HCT116 (cell line): Measurements from ENCODE around the gene PI16. TPM values are rescaled to one million over a fixed set of nuclear protein-coding genes. Genes with fewer than 3 reads are reported as not detected.

Source experiments
- ATAC-seq: fragments of 200-7000 bp; cut with Tn5 transposase; 2 replicates; pipeline ENCODE4 v1.9.1; 2020; ENCODE audit warnings: mild to moderate bottlenecking, moderate library complexity
- BruUV-seq: library from RNA; stranded (reverse); fragments of 400-500 nt; replicated peaks from 2 replicates; lab custom pipeline; 2021; lab: Mats Ljungman, UMichigan
- CTCF ChIA-PET: fragments of 300-600 bp; sonication (Branson Sonifier 250); formaldehyde crosslinking; loops from one replicate; lab custom pipeline; 2021; ENCODE audit warnings: antibody characterized with exemption; lab: Charles Lee
- POLR2A ChIA-PET: fragments of 300-600, 350-600 bp; sonication (Branson Sonifier 250); formaldehyde crosslinking; loops from one replicate; lab custom pipeline; 2021; ENCODE audit warnings: antibody characterized with exemption; lab: Charles Lee
- RAD21 ChIA-PET, 2 experiments: fragments of 300-600 bp; sonication (Branson Sonifier 250); formaldehyde crosslinking; loops; one replicate each; lab custom pipeline; 2023; ENCODE audit warnings: low total read pairs in 2 of 2; ENCODE audit not compliant: uncharacterized antibody in 2 of 2, unreplicated experiment in 2 of 2, low non-redundant PET in 1 of 2; lab: Charles Lee
- DNase-seq: peaks from one replicate; pipeline ENCODE4 v3.0.0-alpha.2; 2010; ENCODE audit warnings: low read depth, low spot score
- H2AFZ ChIP-seq: fragments of 200-600 bp; shearing (Covaris generic), sonication (generic); 2 replicates; pipeline ENCODE4 v1.6.1; 2017; ENCODE audit warnings: low read depth, mixed run types, mixed read lengths, antibody characterized with exemption, low read length; ENCODE audit not compliant: poor library complexity, severe bottlenecking
- H3K27ac ChIP-seq: 2 replicates; pipeline ENCODE4 v1.5.1; 2012; ENCODE audit warnings: low read depth, low read length
- H3K27me3 ChIP-seq: fragments of 200-600 bp; sonication (generic); 2 replicates; pipeline ENCODE4 v1.6.1; 2016; ENCODE audit warnings: mixed run types, low read length, mixed read lengths; ENCODE audit not compliant: insufficient read depth
- H3K36me3 ChIP-seq, 2 experiments: fragments of 200-500 bp in 1 of 2; fragments of 200-600 bp in 1 of 2; sonication (Bioruptor generic) in 1 of 2; sonication (generic) in 1 of 2; 2 replicates each; pipeline versions ENCODE4 v1.5.1 to v1.6.1; 2014 to 2016; ENCODE audit warnings: low read length in 2 of 2, inconsistent platforms in 1 of 2, mixed read lengths in 1 of 2, mixed run types in 1 of 2; ENCODE audit not compliant: insufficient read depth in 2 of 2, control insufficient read depth in 1 of 2
- H3K4me1 ChIP-seq, 2 experiments: fragments of 200-600 bp in 1 of 2; sonication (generic) in 1 of 2; 2 replicates each; pipeline versions ENCODE4 v1.5.1 to v1.6.1; 2012 to 2017; ENCODE audit warnings: low read length in 2 of 2, inconsistent platforms in 1 of 2, mild to moderate bottlenecking in 1 of 2, mixed read lengths in 1 of 2, mixed run types in 1 of 2, moderate library complexity in 1 of 2; ENCODE audit not compliant: insufficient read depth in 2 of 2, control insufficient read depth in 1 of 2
- H3K4me2 ChIP-seq: fragments of 200-600 bp; sonication (generic); 2 replicates; pipeline ENCODE4 v1.6.1; 2017; ENCODE audit warnings: mixed run types, low read length, mixed read lengths
- H3K4me3 ChIP-seq, 2 experiments: fragments of 200-600 bp in 1 of 2; sonication (generic) in 1 of 2; replicated peaks in 1 of 2; 2 replicates each; pipeline ENCODE4 v1.5.1; 2011 to 2016; ENCODE audit warnings: low read length in 2 of 2, control low read depth in 1 of 2, low read depth in 1 of 2, mild to moderate bottlenecking in 1 of 2, mixed read lengths in 1 of 2, mixed run types in 1 of 2
- H3K79me2 ChIP-seq: fragments of 200-600 bp; sonication (generic); 2 replicates; pipeline ENCODE4 v1.6.1; 2017; ENCODE audit warnings: mild to moderate bottlenecking, mixed run types, low read length, moderate library complexity, mixed read lengths; ENCODE audit not compliant: insufficient read depth
- H3K9ac ChIP-seq: fragments of 200-600 bp; sonication (generic); 2 replicates; pipeline ENCODE4 v1.6.1; 2016; ENCODE audit warnings: low read length, mixed read lengths
- H3K9me2 ChIP-seq: fragments of 200-600 bp; sonication (generic), shearing (Covaris generic); 2 replicates; pipeline ENCODE4 v1.6.1; 2017; ENCODE audit warnings: mixed run types, mild to moderate bottlenecking, moderate library complexity; ENCODE audit not compliant: insufficient read depth
- H3K9me3 ChIP-seq, 2 experiments: fragments of 200-500 bp in 1 of 2; fragments of 200-600 bp in 1 of 2; sonication (Bioruptor generic) in 1 of 2; sonication (generic) in 1 of 2; 2 replicates each; pipeline ENCODE4 v1.6.1; 2014 to 2017; ENCODE audit warnings: low read length in 2 of 2, mixed read lengths in 2 of 2, inconsistent platforms in 1 of 2, low read depth in 1 of 2, mild to moderate bottlenecking in 1 of 2, mixed run types in 1 of 2, moderate library complexity in 1 of 2; ENCODE audit not compliant: control insufficient read depth in 1 of 2, insufficient read depth in 1 of 2
- H4K20me1 ChIP-seq: fragments of 200-600 bp; sonication (generic), shearing (Covaris generic); 2 replicates; pipeline ENCODE4 v1.6.1; 2017; ENCODE audit warnings: mixed run types, mild to moderate bottlenecking, moderate library complexity; ENCODE audit not compliant: insufficient read depth
- ATF3 ChIP-seq: IDR thresholded peaks from 2 replicates; pipeline ENCODE4 v1.6.1; 2012
- CBX3 ChIP-seq: IDR thresholded peaks from 2 replicates; pipeline ENCODE4 v1.6.1; 2012; ENCODE audit warnings: low read depth
- CEBPB ChIP-seq: IDR thresholded peaks from 2 replicates; pipeline ENCODE4 v1.6.1; 2012; ENCODE audit warnings: low read depth
- EGR1 ChIP-seq: IDR thresholded peaks from 2 replicates; pipeline ENCODE4 v1.6.1; 2012; ENCODE audit warnings: low read depth
- ELF1 ChIP-seq: IDR thresholded peaks from 2 replicates; pipeline ENCODE4 v1.6.1; 2012; ENCODE audit warnings: low read depth, borderline replicate concordance
- EZH2 ChIP-seq: fragments of 200-600 bp; sonication (generic); IDR thresholded peaks from 2 replicates; pipeline ENCODE4 v1.6.1; 2017; ENCODE audit warnings: antibody characterized with exemption, mixed run types
- EZH2phosphoT487 ChIP-seq: fragments of 200-600 bp; IDR thresholded peaks from 2 replicates; pipeline ENCODE4 v1.6.1; 2018; ENCODE audit warnings: antibody characterized with exemption, borderline replicate concordance
- FOSL1 ChIP-seq: IDR thresholded peaks from 2 replicates; pipeline ENCODE4 v1.6.1; 2012; ENCODE audit warnings: low read depth
- JUND ChIP-seq: IDR thresholded peaks from 2 replicates; pipeline ENCODE4 v1.6.1; 2012
- POLR2AphosphoS5 ChIP-seq: IDR thresholded peaks from 2 replicates; pipeline ENCODE4 v1.6.1; 2011; ENCODE audit warnings: mild to moderate bottlenecking, low read depth, low read length, moderate library complexity
- RAD21 ChIP-seq: IDR thresholded peaks from 2 replicates; pipeline ENCODE4 v1.6.1; 2012; ENCODE audit warnings: low read depth, mild to moderate bottlenecking
- SIN3A ChIP-seq: IDR thresholded peaks from 2 replicates; pipeline ENCODE4 v1.6.1; 2012; ENCODE audit warnings: low read depth
- SRF ChIP-seq: IDR thresholded peaks from 2 replicates; pipeline ENCODE4 v1.6.1; 2012; ENCODE audit warnings: low read depth
- TCF7L2 ChIP-seq: IDR thresholded peaks from 2 replicates; pipeline ENCODE4 v1.7.0; 2011; ENCODE audit warnings: borderline replicate concordance, inconsistent platforms; ENCODE audit not compliant: insufficient read depth, insufficient read length; ENCODE audit errors: extremely low read depth
- YY1 ChIP-seq: IDR thresholded peaks from 2 replicates; pipeline ENCODE4 v1.6.1; 2011; ENCODE audit warnings: low read length, low read depth, moderate library complexity, mild to moderate bottlenecking; ENCODE audit not compliant: insufficient replicate concordance; ENCODE audit errors: extremely low read depth
- ZFX ChIP-seq: fragments of 450-650 bp; IDR thresholded peaks from 2 replicates; pipeline ENCODE4 v1.6.1; 2017
- ZNF274 ChIP-seq: fragments of 200-500 bp; sonication (Bioruptor generic); IDR thresholded peaks from 2 replicates; pipeline ENCODE4 v1.6.1; 2014; ENCODE audit warnings: mild to moderate bottlenecking, low read depth, low read length, inconsistent platforms
- intact Hi-C: fragments of 100-400 bp; cut with micrococcal nuclease; formaldehyde crosslinking; loops from 2 replicates; pipeline ENCODE4 v1.10.0; 2022
- total RNA-seq: library from RNA; stranded (reverse); gene quantifications from one replicate; pipeline ENCODE4 v1.2.1, GENCODE V29; 2021; ENCODE audit not compliant: unreplicated experiment
- TF ChIP-seq, protein P1 (sequence below): IDR thresholded peaks from 2 replicates; pipeline ENCODE4 v1.6.1; 2012; ENCODE audit warnings: low read depth
- TF ChIP-seq, protein P2 (sequence below), 3 experiments: fragments of 200-600 bp in 1 of 3; sonication (generic) in 1 of 3; IDR thresholded peaks in 2 of 3; conservative IDR thresholded peaks in 1 of 3; 2 replicates each; pipeline ENCODE4 v1.5.1; 2012 to 2017; ENCODE audit warnings: low read depth in 2 of 3, low read length in 2 of 3, antibody characterized with exemption in 1 of 3, borderline replicate concordance in 1 of 3, control low read depth in 1 of 3, mild to moderate bottlenecking in 1 of 3, mixed read lengths in 1 of 3, mixed run types in 1 of 3, moderate library complexity in 1 of 3; ENCODE audit not compliant: insufficient read depth in 1 of 3
- TF ChIP-seq, protein P3 (sequence below): IDR thresholded peaks from 2 replicates; pipeline ENCODE4 v1.6.1; 2011; ENCODE audit warnings: mild to moderate bottlenecking, low read length, moderate library complexity; ENCODE audit not compliant: insufficient replicate concordance; ENCODE audit errors: extremely low read depth

Gene PI16
- total RNA-seq, 1 experiment from 2014 or later: 0.59 TPM

- no peak overlapping the region for H3K27ac ChIP-seq
- H3K4me2 ChIP-seq: no peak overlapping the region
- TF ChIP-seq CEBPB (no peak), ATF3 (no peak), YY1 (no peak), RAD21 (no peak), CBX3 (no peak), EZH2phosphoT487 (no peak), EGR1 (no peak), ZFX (no peak), ZNF274 (no peak), EZH2 (no peak), SRF (no peak), ELF1 (no peak), FOSL1 (no peak), TCF7L2 (no peak), POLR2AphosphoS5 (no peak), SIN3A (no peak), JUND (no peak)
- TF ChIP-seq, protein P1, sequence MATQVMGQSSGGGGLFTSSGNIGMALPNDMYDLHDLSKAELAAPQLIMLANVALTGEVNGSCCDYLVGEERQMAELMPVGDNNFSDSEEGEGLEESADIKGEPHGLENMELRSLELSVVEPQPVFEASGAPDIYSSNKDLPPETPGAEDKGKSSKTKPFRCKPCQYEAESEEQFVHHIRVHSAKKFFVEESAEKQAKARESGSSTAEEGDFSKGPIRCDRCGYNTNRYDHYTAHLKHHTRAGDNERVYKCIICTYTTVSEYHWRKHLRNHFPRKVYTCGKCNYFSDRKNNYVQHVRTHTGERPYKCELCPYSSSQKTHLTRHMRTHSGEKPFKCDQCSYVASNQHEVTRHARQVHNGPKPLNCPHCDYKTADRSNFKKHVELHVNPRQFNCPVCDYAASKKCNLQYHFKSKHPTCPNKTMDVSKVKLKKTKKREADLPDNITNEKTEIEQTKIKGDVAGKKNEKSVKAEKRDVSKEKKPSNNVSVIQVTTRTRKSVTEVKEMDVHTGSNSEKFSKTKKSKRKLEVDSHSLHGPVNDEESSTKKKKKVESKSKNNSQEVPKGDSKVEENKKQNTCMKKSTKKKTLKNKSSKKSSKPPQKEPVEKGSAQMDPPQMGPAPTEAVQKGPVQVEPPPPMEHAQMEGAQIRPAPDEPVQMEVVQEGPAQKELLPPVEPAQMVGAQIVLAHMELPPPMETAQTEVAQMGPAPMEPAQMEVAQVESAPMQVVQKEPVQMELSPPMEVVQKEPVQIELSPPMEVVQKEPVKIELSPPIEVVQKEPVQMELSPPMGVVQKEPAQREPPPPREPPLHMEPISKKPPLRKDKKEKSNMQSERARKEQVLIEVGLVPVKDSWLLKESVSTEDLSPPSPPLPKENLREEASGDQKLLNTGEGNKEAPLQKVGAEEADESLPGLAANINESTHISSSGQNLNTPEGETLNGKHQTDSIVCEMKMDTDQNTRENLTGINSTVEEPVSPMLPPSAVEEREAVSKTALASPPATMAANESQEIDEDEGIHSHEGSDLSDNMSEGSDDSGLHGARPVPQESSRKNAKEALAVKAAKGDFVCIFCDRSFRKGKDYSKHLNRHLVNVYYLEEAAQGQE: no peak; the same call in 1 of the 2 replicates
- TF ChIP-seq, protein P2, sequence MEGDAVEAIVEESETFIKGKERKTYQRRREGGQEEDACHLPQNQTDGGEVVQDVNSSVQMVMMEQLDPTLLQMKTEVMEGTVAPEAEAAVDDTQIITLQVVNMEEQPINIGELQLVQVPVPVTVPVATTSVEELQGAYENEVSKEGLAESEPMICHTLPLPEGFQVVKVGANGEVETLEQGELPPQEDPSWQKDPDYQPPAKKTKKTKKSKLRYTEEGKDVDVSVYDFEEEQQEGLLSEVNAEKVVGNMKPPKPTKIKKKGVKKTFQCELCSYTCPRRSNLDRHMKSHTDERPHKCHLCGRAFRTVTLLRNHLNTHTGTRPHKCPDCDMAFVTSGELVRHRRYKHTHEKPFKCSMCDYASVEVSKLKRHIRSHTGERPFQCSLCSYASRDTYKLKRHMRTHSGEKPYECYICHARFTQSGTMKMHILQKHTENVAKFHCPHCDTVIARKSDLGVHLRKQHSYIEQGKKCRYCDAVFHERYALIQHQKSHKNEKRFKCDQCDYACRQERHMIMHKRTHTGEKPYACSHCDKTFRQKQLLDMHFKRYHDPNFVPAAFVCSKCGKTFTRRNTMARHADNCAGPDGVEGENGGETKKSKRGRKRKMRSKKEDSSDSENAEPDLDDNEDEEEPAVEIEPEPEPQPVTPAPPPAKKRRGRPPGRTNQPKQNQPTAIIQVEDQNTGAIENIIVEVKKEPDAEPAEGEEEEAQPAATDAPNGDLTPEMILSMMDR (IDR thresholded peaks at IDR 0.05 in 2 of 3, conservative IDR thresholded peaks at IDR 0.05 in 1 of 3; ENCODE audit: borderline replicate concordance in 1 of 3, insufficient read depth in 1 of 3, low read depth in 2 of 3, low read length in 2 of 3): no peak
- TF ChIP-seq, protein P3, sequence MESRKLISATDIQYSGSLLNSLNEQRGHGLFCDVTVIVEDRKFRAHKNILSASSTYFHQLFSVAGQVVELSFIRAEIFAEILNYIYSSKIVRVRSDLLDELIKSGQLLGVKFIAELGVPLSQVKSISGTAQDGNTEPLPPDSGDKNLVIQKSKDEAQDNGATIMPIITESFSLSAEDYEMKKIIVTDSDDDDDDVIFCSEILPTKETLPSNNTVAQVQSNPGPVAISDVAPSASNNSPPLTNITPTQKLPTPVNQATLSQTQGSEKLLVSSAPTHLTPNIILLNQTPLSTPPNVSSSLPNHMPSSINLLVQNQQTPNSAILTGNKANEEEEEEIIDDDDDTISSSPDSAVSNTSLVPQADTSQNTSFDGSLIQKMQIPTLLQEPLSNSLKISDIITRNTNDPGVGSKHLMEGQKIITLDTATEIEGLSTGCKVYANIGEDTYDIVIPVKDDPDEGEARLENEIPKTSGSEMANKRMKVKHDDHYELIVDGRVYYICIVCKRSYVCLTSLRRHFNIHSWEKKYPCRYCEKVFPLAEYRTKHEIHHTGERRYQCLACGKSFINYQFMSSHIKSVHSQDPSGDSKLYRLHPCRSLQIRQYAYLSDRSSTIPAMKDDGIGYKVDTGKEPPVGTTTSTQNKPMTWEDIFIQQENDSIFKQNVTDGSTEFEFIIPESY: no peak
- TF ChIP-seq, all 23 proteins: peak for 0
- no peaks in the 10 kb centered on the region for H3K36me3 ChIP-seq
- H3K9me2 ChIP-seq: no peaks in the 10 kb centered on the region
- H3K9ac ChIP-seq: no peak overlapping the region
- ATAC-seq: no peak
- H4K20me1 ChIP-seq: no peaks in the 10 kb centered on the region
- no peaks in the 10 kb centered on the region for H3K9me3 ChIP-seq
- intact Hi-C loops: no loop called here
- POLR2A ChIA-PET: interaction anchor here (1.2 kb wide), 1 partner anchor 21 kb away, joined by 3 read pairs; the partner anchor contains the start of gene MTCH1
- BruUV-seq: no TSS peak
- no peak overlapping the region for H2AFZ ChIP-seq
- H3K4me1 ChIP-seq: no peaks in the 10 kb centered on the region
- DNase-seq: no peak
- RAD21 ChIA-PET: no interaction called here
- H3K4me3 ChIP-seq: no peak overlapping the region
- CTCF ChIA-PET: interaction anchor here (1.3 kb wide), 1 partner anchor 10 kb away, joined by 7 read pairs; no protein-coding TSS in a partner anchor
- H3K79me2 ChIP-seq: no peaks in the 10 kb centered on the region
- no peaks in the 10 kb centered on the region for H3K27me3 ChIP-seq
Observed at GRCh38 chr6:37007340-37008043, 53.0 kb downstream of the PI16 start.
